SKM-1 (cell line): Measurements from ENCODE around the gene SEMA5B.

ENCODE experiments used
- DNase-seq: peaks from one replicate; lab custom pipeline; 2025; ENCODE audit not compliant: unreplicated experiment; lab: John Stamatoyannopoulos, UW

Gene SEMA5B

DNA sequence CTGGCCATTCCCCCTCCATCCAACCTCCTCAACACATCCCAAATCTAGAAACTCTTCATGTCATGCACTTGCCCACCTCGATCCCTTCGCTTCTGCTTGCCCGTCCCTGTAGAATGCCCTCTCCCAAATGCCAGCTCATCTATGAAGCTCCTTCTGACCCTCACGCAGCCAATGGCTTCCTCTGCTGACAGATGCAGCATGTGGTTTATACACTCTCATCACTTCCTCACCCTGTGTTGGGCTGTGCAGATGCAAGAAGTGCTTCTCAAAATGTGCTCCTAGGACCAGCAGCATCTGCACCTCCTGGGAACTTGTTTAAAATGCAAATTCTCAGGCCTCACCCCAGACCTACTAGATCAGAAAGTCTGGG lies 51.7 kb downstream of the SEMA5B start:
- no peak for DNase-seq

DNA sequence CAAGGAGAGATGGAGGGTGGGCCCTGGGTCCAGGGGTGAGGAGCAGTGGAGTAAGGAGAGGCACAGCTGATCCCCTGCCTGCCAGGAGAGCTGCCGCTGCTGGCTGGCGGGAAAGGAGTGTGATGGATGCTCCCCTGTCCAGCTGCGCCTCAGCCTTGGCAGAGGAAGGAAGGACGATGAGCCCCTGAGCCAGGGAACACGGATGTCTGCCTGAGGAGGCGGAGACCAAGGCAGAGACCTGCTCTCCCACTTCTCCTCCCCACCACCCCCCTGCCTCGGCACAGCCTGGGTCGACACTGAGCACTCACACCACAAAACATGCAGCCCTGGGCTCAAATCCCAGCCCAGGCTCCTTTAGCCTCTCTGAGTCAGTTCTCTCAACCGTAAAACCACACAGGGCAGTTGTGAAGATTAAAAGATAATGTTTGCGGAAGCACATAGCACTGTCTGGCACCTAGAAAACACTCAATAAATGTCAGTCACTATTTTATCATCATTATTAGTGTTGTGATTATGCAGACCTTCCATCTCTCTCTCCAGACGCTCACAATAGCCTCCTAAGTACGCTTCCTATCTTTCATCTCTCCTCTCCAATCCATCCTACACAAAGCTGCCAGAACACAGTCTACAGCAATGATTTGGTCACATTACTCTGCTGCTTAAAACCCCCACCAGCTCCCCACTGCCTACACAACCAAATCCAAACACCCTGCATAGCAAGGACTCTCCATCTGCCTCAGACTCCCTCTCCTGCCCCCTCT lies 52.2 kb downstream of the SEMA5B start:
- no peak for DNase-seq

DNA sequence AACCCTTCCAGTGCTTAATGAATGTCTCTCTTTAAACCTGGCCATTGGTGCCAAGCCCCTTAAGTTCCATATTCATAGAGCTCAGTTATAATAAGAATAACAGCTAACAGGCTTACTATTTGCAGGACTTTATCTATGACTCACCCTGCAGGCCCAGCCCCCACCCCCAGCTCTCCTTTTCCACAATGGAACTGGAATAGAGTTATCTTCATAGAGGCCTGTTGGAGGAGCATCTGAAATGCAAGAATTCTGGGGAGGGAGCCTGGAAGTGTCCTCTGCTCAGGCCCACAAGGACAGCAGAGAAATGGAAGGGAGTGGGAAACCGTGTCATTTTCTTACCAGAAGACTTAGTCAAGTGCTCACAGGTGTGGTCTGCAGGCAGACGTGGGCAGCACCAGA lies 52.8 kb downstream of the SEMA5B start:
- no peak for DNase-seq

DNA sequence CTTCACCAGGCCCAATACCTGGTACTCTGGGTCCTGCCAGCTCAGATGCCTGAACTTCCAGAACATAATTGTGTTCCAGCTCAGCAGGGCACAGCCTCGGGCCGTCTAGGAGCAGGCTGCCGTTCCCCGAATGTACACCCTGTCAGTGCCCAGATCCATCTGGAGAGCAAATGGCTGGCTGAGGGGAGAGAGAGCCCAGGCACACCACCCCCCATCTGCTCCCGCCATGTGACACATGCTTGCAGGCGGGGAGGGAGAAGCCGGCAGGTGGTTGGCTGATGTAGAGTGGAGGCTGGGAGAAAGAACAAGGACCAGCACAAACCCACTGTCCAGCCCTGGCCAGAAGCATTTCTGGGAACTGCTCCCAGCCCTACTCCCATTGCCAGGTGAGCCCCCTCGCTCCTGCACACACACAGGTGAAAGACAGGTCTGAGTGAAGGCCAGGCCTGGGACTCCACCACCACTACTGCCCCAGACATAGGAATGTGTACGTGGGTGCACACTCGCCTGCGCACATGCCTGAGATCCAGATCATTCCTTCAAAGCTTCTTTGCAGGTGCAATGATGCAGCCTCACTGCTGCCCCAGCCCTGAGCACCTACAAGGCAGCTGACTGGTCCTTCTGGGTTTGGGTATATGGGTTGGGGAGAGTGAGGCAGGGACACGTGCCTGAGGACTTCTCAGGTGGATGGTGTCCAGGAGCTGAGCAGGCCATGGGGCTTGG lies 53.5 kb downstream of the SEMA5B start:
- DNase-seq: no peak

DNA sequence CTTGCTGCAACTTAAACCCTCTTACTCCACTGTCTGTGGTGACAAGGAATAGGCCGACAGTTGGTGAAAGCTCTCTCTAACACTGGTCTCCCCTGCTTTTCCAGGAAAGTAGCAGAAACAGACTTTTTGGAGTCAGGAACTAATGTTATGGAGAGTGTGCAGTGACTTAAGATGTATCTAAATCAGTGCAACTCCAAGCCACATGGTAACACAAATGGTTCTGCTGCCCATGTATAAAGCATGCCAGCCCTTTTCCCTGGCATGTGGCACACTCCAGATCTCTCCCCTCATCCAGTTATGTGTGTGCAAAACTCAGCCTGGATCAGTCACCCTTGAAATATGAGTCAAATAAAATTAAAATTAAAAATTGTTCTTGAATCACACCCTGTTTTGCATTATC lies 55.4 kb downstream of the SEMA5B start:
- DNase-seq: no peak

DNA sequence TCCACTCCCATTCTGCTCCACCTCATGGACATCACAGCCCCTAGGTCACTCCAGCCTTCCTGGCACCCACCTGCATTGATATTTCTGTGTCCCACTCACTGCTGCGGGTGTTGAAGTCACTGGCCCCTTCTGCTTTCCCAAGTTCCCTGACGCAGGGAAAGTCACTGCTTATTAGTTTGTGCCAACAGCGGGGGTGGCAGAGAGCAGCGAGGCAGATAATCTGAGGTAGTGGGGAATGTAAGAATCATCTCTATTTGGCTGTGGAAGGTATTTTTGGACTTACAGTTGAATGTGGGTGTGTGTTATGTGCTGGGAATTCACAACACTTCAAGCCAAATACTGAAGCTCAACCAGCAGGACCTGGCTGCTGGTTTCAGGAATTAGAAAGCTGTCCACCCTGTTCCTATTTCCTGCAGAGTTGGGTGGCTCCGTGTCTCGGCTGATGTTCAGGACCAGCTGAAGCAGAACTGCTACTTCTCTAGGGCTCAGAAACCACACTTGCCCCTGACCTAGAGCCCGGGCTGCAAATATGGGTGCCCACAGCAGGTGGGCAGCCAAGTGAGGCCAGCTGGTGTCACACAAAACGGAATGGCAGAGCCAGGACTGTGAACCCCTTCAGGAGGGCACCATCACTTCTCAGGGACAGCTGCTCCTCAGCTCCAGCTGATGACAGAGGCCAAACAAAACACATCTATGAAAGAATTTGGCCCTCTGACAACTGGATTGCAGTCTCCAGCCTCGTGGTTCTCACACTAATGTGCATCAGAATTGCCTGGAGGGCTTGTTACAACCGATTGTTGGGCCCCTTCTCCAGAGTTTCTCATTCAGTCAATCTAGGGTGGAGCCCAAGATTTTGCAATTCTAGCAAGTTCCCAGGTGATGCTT lies 57.7 kb downstream of the SEMA5B start:
- no peak for DNase-seq

DNA sequence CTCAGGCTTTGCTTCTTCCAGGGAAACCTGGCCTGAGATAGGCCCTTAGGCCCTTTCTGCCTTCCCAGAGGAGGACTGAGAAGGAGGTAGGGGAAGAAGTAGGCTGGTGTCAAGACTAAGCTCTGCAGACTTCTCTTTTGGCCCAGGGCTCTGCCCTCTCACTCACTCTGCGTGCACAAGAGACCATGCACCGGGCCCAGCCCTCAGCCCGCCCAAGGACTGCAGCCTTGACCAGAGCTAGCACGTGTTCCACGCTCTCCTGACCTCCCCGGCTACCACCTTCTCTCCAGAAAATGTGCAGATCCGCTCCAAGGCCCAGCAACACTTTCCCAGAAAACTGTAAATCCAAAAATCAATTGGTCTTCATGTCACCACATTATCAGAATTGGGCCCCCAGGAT lies 59.8 kb downstream of the SEMA5B start:
- no peak for DNase-seq

DNA sequence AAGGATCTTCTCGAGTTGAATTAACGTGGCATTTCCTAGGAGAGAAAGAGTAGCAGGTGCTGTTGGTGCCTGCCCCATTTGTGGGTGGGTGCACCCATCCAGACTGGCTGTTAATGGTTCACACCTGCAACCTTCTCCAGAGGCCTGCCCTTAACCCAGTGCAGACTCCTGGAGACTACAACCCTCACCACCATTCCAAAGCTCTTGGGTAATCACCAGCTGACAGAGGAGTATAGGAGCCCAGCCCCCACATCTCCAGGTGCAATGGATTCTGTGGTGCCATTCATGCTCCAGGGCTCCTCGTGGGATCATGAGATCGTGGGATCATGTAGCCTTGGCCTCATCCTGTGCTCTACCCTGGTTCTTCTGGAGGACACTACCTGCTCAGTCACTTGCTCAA lies 60.2 kb downstream of the SEMA5B start:
- DNase-seq: no peak

DNA sequence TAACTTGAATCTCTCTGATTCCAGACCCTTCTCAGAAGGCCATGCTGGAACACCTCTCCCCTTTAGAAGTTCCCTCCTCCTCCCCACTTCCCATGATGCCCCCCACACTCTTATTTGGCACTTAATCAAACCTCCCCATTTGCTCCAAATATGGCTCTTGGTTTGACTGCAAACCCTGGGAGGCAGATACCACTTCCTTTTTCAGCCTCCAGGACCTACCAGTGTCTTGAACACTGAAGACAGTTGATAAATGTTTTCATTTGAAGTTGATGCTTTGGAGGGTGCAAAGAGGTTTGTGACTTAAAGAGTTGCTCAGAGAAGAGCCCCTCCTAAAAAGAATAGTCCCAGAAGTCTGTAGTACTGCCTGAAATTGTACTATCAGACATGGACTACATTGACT lies 61.5 kb downstream of the SEMA5B start:
- no peak for DNase-seq

DNA sequence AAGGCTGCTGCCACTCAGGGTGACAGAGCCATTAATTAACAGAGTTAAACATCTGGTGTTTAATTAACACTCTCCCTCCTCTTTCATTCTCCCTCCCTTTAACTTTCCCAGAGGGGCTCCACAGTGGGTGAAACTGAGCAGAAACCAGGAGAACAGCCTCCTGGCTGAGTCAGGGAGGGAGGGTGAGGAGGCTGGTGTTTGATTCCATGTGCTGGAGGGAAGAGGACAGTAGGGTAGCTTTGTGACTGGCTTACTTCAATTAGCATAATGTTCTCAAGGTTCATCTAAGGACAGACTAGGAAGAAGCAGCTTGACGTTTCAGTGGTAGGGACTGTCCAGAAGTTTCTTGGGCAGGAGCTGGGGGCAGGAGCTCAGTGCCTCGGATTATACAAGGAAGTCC lies 62.8 kb downstream of the SEMA5B start:
- DNase-seq: no peak

DNA sequence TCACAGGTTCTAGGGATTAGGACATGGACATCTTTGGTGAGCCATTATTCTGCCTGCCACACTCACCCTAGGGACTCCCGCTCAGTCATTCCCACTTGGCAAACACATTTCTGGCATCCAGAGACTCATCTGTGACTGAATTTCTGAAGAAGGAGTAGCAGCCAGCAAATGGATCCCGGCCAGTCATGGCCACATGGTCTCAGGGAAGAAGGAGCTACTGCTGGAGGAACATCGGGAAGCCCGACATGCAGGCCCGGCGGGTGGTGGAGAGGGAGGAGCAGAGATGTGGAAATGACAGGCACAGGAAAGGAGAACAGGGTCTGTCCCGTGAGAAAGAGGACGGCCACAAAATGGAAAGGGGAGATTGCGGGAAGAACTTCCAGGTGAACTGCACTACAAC lies 65.4 kb downstream of the SEMA5B start:
- DNase-seq: no peak

DNA sequence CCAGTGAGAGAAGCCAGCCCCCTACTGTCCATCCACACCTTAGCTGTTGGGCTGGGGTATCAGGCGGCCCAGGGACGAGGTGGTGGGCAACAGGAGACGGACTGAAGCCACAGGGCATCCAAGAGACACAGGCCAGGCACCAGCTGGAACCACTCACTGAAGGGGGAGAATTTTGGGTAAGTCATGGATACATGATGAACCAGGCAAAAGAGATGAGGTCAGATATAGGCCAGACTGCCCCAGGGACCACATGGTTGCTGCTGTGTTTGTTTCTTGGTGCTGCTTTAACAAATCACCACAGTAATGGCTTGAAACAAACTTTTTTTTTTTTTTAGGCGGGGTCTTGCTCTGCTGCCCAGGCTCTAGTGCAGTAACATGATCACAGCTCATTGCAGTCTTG lies 66.4 kb downstream of the SEMA5B start:
- DNase-seq: no peak

DNA sequence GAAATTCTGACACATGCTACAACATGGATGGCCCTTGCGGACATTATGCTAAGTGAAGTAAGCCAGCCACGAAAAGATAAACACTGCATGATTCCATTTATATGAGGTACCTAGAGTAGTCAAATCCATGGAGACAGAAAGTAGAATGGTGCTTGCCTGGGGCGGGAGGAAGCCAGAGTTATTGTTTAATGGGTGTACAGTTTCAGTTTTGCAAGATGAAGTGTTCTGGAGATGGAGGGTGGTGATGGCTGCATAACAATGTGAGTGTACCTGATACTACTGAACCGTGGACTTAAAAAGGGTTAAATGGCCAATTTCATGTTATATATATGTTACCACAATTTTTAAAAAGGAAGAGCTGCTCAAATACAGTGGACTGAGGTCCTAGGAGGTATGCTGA lies 66.9 kb downstream of the SEMA5B start:
- no peak for DNase-seq

DNA sequence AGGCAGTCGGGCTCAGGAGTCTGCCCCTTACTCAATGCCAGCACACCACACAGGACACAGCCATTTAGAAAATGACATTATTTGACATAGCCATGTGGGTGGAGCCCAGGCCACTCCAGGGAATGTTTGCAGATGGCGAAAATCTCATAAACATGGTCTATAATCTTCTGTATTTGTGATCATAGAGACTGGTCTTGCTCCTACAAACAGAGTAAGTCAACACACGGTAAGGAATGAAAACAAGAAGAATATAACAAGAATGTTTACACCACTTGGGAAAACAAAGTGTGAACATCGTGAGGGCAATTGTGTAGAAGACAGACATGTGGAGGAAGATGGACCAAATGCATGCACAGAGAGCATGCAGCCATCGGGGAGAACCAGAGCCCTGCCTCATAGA lies 68.2 kb downstream of the SEMA5B start:
- DNase-seq: no peak

DNA sequence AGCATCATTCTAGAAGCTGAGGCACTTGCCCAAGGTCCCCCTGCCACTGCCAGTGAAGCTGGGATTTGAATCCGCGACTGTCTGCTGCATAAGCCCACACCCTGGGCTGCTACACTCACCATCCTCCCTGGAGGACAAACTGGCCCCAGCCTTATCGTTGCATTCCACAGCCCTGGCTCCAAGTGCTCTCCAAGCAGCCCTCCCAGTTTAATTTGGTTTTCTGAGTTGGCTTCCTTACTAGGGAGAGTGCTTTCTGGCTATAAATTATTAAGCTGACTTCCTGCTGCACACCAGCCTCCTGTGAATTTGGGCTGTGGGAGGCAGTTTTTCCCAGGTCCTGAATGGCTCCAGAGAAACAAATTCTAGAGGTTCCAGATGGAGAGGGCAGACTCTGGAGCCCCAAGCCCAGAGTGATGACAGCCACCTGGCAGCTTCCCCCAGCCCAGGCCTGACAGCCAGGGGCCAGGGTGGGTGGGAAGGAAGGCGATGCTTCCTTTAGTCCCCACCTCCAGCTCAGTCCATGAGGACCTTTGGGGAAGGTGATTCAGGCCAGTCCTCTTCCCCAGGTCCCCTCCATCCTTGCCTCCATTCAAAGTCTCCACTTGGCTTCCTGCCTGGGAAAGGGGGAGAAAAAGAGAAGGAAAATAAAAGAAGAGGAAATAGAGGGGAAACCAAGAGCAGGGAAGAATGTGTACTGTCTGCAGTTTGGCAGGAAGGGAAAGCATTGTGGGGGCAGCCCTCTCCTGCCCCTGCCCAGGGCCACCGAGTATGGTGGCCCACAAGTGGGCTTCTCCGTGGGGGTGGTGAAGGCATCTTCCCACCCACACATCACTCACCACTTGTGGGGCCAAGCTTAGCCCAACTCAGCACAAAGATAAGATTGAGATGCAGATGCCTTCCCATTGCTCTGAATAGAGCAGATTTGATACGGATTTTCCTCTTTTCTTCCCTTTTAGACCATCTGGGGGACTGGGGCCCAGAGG lies 69.6 kb downstream of the SEMA5B start:
- DNase-seq: no peak

DNA sequence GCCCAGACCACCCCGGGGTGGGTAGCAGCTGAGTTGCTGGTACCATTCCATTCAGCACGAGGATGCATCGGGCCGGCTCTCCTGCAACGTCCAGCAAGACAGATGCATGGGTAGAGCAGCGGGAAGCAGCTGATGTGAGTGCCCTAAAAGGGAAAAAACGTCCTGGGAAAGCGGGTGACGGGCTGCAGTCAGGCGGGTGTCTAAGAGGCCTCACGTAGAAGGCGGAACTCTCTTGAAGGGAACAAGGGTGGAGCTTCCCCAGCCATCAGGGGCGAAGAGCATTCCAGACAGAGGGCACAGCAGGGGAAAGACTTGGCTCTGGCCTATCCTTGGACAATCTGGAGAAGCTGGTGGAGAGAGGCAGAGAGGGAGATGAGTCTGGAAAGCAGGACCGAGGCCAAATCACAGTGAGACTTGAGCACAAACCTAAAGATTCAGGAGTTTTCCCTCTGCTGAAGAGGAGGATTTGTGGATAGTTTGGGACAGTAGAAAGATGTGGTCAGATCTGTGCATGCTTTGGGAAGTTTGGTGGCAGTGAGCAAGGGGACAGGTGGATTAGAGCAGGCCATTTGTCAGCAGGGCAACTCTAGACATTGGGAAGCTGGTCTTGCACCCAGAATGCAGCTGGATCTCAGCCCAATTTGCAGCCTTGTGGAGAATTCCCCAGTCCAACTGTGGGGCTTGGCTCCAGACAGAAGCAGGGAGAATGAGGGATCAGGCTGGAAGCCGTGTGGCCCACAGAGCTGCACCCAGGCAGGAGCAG lies 70.7 kb downstream of the SEMA5B start:
- no peak for DNase-seq

DNA sequence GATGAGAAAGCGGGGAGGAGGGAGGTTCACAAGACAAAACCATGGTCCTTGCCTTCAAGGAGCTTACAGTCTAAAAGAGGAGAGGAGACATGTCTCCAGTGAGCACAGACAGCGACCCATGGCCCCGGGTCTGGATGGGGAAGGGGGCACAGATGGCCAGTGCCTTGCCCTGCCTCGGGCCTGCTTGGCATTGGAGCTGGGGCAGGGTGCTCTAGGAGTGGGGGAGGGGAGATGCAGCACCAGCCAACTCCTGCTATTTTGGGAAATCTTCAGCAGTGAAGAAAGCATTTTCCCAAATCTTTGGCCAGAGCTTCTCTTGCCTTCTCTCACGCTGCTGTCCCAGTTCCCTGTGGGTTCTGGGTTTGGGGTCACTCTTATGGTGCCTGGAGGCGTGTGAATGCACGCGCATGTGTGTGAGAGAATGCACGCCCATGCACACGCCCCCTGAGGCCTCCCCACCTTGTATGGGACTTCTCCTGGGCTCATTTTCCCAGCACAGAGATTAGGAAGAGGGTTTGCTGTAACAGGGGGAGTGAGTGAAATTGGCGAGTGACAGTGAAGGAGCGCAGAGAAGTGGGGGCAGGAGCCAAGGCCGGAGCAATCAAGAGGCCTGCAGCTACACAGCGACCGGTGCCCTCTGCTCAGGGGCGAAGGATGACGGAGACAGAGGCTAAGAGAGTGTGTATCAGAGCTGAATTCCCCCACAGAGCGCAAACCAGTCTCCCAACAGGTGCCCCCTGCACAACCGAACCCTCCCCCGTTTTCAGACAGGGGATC lies 71.5 kb downstream of the SEMA5B start:
- no peak for DNase-seq

DNA sequence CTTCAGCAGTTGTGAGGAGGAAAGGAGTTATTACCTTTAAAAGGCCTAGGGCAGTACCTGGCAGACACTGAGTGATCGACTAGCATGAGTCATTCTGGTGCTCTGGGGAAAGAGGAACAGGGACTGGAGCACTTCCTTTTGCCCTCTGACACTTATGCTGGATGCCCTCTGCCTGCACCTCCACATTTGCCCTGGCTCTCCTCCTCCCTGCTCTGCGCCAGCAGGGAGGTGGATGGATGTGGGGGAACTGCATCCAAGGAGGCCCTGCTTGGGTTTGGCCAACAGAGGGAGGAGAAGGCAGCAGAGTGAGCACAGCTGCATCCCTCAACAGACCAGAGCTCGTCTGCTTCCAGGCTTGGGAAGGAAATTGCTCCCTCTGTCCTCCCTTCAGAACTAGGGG lies 75.0 kb downstream of the SEMA5B start:
- DNase-seq: peak; percentile 72

DNA sequence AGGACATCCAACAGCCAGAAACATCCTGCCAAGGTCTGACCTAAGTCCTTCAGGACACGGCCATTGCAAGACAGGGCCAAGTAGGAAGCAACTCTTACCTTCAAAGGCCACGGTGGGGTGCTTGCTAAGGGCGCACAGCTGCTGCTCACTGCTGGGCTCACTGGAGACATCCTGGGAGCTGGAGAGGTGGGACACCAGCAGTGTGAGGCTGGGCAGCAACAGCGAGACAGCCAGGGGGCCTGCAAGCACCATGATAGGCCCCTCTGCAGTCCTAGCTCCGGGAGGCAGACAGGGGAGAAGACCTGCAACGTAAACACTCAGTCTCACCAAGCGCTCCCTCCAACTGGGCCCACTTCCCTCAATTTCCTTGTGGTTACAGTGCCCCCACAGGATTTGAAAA lies 79.2 kb downstream of the SEMA5B start:
- no peak for DNase-seq
